H9 (cell line): ENCODE measurements around the gene CPLANE1. TPM values are rescaled to one million over a fixed set of nuclear protein-coding genes. Genes with fewer than 3 reads are reported as not detected.

ENCODE experiments used
- DNase-seq: peaks from one replicate; pipeline ENCODE4 v3.0.0-alpha.2; 2017
- H2AFZ ChIP-seq: one replicate; pipeline ENCODE4 v1.6.1; 2013; ENCODE audit warnings: mild to moderate bottlenecking, low read length, control low read depth, moderate library complexity
- H2AK5ac ChIP-seq: 2 replicates; pipeline ENCODE4 v1.6.1; 2013; ENCODE audit warnings: low read length, control low read depth, mixed read lengths; ENCODE audit not compliant: insufficient read length
- H2BK120ac ChIP-seq: one replicate; pipeline ENCODE4 v1.6.1; 2013; ENCODE audit warnings: low read depth, mild to moderate bottlenecking, low read length, control low read depth, inconsistent platforms; ENCODE audit not compliant: poor library complexity, severe bottlenecking
- H2BK12ac ChIP-seq: 2 replicates; pipeline ENCODE4 v1.6.1; 2013; ENCODE audit warnings: low read length, control low read depth, mixed read lengths, low read depth; ENCODE audit not compliant: insufficient read length
- H2BK15ac ChIP-seq: 2 replicates; pipeline ENCODE4 v1.6.1; 2013; ENCODE audit warnings: low read depth, low read length, control low read depth
- H2BK20ac ChIP-seq: one replicate; pipeline ENCODE4 v1.6.1; 2013; ENCODE audit warnings: low read depth, mild to moderate bottlenecking, low read length, control low read depth, inconsistent platforms; ENCODE audit not compliant: poor library complexity, severe bottlenecking
- H2BK5ac ChIP-seq: 2 replicates; pipeline ENCODE4 v1.6.1; 2013; ENCODE audit warnings: low read length, control low read depth, mixed read lengths; ENCODE audit not compliant: insufficient read length
- H3K14ac ChIP-seq: 2 replicates; pipeline ENCODE4 v1.6.1; 2013; ENCODE audit warnings: low read length, control low read depth; ENCODE audit not compliant: insufficient read depth
- H3K18ac ChIP-seq: 2 replicates; pipeline ENCODE4 v1.6.1; 2013; ENCODE audit warnings: low read depth, mild to moderate bottlenecking, mixed read lengths, low read length, control low read depth; ENCODE audit not compliant: insufficient read length
- H3K23ac ChIP-seq: 2 replicates; pipeline ENCODE4 v1.6.1; 2013; ENCODE audit warnings: low read length, control low read depth, mixed read lengths, low read depth; ENCODE audit not compliant: insufficient read length
- H3K23me2 ChIP-seq: 2 replicates; pipeline ENCODE4 v1.6.1; 2013; ENCODE audit warnings: low read depth, mild to moderate bottlenecking, mixed read lengths, low read length, control low read depth; ENCODE audit not compliant: insufficient read length, poor library complexity, severe bottlenecking
- H3K27ac ChIP-seq: 2 replicates; pipeline ENCODE4 v1.5.1; 2013; ENCODE audit warnings: low read length, control low read depth, mixed read lengths, low read depth; ENCODE audit not compliant: insufficient read length
- H3K27me3 ChIP-seq: 2 replicates; pipeline ENCODE4 v1.6.1; 2013; ENCODE audit warnings: low read length, control low read depth, inconsistent platforms; ENCODE audit not compliant: insufficient read depth
- H3K4ac ChIP-seq: 2 replicates; pipeline ENCODE4 v1.6.1; 2013; ENCODE audit warnings: low read depth, mild to moderate bottlenecking, control low read depth, inconsistent platforms, low read length, moderate library complexity
- H3K4me1 ChIP-seq: 2 replicates; pipeline ENCODE4 v1.6.1; 2013; ENCODE audit warnings: low read length, control low read depth, inconsistent platforms; ENCODE audit not compliant: insufficient read depth
- H3K4me2 ChIP-seq: 2 replicates; pipeline ENCODE4 v1.6.1; 2013; ENCODE audit warnings: low read length, control low read depth, mixed read lengths; ENCODE audit not compliant: insufficient read length, insufficient read depth
- H3K56ac ChIP-seq: 2 replicates; pipeline ENCODE4 v1.6.1; 2013; ENCODE audit warnings: low read depth, mild to moderate bottlenecking, mixed read lengths, low read length, control low read depth; ENCODE audit not compliant: insufficient read length
- H3K79me1 ChIP-seq: 2 replicates; pipeline ENCODE4 v1.6.1; 2013; ENCODE audit warnings: low read depth, mild to moderate bottlenecking, moderate library complexity, low read length, control low read depth, inconsistent platforms; ENCODE audit not compliant: insufficient read depth, poor library complexity, severe bottlenecking
- H3K79me2 ChIP-seq: 2 replicates; pipeline ENCODE4 v1.6.1; 2013; ENCODE audit warnings: low read length, control low read depth, inconsistent platforms; ENCODE audit not compliant: insufficient read depth
- H3K9ac ChIP-seq: 2 replicates; pipeline ENCODE4 v1.6.1; 2013; ENCODE audit warnings: low read length, control low read depth, mixed read lengths; ENCODE audit not compliant: insufficient read length; ENCODE audit errors: extremely low read depth
- H3K9me3 ChIP-seq: one replicate; pipeline ENCODE4 v1.6.1; 2013; ENCODE audit warnings: low read depth, low read length, inconsistent platforms; ENCODE audit not compliant: control insufficient read depth
- H3T11ph ChIP-seq: one replicate; pipeline ENCODE4 v1.6.1; 2013; ENCODE audit warnings: mild to moderate bottlenecking, low read length, control low read depth, inconsistent platforms
- H4K20me1 ChIP-seq: one replicate; pipeline ENCODE4 v1.6.1; 2013; ENCODE audit not compliant: control insufficient read depth, insufficient read length, insufficient read depth
- H4K5ac ChIP-seq: 2 replicates; pipeline ENCODE4 v1.6.1; 2013; ENCODE audit warnings: low read depth, mild to moderate bottlenecking, mixed read lengths, low read length, control low read depth; ENCODE audit not compliant: insufficient read length
- H4K8ac ChIP-seq: replicated peaks from 2 replicates; pipeline ENCODE4 v1.6.1; 2013; ENCODE audit warnings: low read length, control low read depth, mixed read lengths, low read depth; ENCODE audit not compliant: insufficient read length
- H4K91ac ChIP-seq: 2 replicates; pipeline ENCODE4 v1.6.1; 2013; ENCODE audit warnings: low read depth, mild to moderate bottlenecking, moderate library complexity, mixed read lengths, low read length, control low read depth; ENCODE audit not compliant: insufficient read length
- H3K27ac Mint-ChIP-seq, 3 experiments: 2 replicates in 2 of 3; 3 replicates in 1 of 3; pipeline ENCODE4 v1.8.0; 2020 to 2021; ENCODE audit warnings: mixed read lengths in 3 of 3, mild to moderate bottlenecking in 1 of 3, moderate library complexity in 1 of 3
- H3K27me3 Mint-ChIP-seq: 2 replicates; pipeline ENCODE4 v1.8.0; 2021; ENCODE audit warnings: low read depth, mild to moderate bottlenecking, moderate library complexity, mixed read lengths
- H3K36me3 Mint-ChIP-seq, 3 experiments: 2 replicates in 2 of 3; 3 replicates in 1 of 3; pipeline ENCODE4 v1.8.0; 2020 to 2021; ENCODE audit warnings: low read depth in 3 of 3, mixed read lengths in 3 of 3; ENCODE audit not compliant: insufficient read depth in 1 of 3
- H3K4me1 Mint-ChIP-seq, 2 experiments: 2 replicates each; pipeline ENCODE4 v1.8.0; 2020; ENCODE audit warnings: mixed read lengths in 2 of 2
- H3K4me3 Mint-ChIP-seq, 2 experiments: 2 replicates in 1 of 2; 3 replicates in 1 of 2; pipeline ENCODE4 v1.8.0; 2020 to 2021; ENCODE audit warnings: mild to moderate bottlenecking in 2 of 2, mixed read lengths in 2 of 2, moderate library complexity in 1 of 2
- H3K9me3 Mint-ChIP-seq, 2 experiments: 2 replicates in 1 of 2; 3 replicates in 1 of 2; pipeline ENCODE4 v1.8.0; 2020; ENCODE audit warnings: mild to moderate bottlenecking in 2 of 2, mixed read lengths in 2 of 2, moderate library complexity in 1 of 2
- WGBS: extraction: QIAGEN DNeasy Blood & Tissue Kit; methylation state at CpG from one replicate; pipeline ENCODE4 v1.1.7; 2013; ENCODE audit warnings: missing lambda C conversion rate, low lambda C conversion rate, mixed read lengths; ENCODE audit not compliant: insufficient read length; ENCODE audit errors: extremely low coverage; 5-methylcytosine and 5-hydroxymethylcytosine counted together
- total RNA-seq: library from RNA; stranded (reverse); gene quantifications from 2 replicates; pipeline ENCODE4 v1.2.1, GENCODE V29; 2021
- TF ChIP-seq, protein P1 (sequence below): fragments of 200-600 bp; sonication (generic); conservative IDR thresholded peaks from 3 replicates; pipeline ENCODE4 v1.8.0; 2021; ENCODE audit warnings: antibody characterized with exemption, mild to moderate bottlenecking

CPLANE1 gene
- total RNA-seq, 1 experiment from 2014 or later: 11.6 TPM

DNA sequence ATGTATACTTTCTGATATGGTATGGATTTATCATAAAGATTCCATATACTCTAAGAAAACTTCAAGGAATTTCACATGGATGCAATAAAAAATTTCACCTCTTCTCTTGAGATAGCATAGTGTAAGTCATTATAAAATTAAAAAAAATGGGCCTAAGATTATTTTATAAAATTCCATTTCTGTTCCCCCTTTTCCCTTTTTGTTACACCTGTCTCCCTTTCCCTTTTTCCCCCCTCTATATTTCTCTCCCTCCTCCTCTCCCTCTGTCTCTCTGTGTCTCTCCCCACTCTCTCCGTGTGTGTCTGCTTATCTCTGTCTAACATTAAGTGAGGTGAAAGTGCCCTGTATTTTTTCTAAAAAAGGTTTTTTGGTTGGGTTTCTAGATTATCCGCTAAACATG, 192.4 kb downstream of the CPLANE1 start:
- H3K9ac ChIP-seq: no peak overlapping the region
- no peak overlapping the region for H2AK5ac ChIP-seq
- no peak overlapping the region for H2BK15ac ChIP-seq
- no peak overlapping the region for H3K4me2 ChIP-seq
- TF ChIP-seq, protein P1, sequence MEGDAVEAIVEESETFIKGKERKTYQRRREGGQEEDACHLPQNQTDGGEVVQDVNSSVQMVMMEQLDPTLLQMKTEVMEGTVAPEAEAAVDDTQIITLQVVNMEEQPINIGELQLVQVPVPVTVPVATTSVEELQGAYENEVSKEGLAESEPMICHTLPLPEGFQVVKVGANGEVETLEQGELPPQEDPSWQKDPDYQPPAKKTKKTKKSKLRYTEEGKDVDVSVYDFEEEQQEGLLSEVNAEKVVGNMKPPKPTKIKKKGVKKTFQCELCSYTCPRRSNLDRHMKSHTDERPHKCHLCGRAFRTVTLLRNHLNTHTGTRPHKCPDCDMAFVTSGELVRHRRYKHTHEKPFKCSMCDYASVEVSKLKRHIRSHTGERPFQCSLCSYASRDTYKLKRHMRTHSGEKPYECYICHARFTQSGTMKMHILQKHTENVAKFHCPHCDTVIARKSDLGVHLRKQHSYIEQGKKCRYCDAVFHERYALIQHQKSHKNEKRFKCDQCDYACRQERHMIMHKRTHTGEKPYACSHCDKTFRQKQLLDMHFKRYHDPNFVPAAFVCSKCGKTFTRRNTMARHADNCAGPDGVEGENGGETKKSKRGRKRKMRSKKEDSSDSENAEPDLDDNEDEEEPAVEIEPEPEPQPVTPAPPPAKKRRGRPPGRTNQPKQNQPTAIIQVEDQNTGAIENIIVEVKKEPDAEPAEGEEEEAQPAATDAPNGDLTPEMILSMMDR: no peak
- no peak overlapping the region for H3K18ac ChIP-seq
- no peak overlapping the region for H4K8ac ChIP-seq
- H3K27me3 Mint-ChIP-seq: no peaks in the 10 kb centered on the region
- no peaks in the 10 kb centered on the region for H3K79me2 ChIP-seq
- H3K27me3 ChIP-seq: no peaks in the 10 kb centered on the region
- no peak overlapping the region for H3K27ac Mint-ChIP-seq
- H4K91ac ChIP-seq: no peak overlapping the region
- no peak overlapping the region for H3K14ac ChIP-seq
- no peak overlapping the region for H3K27ac ChIP-seq
- H2BK5ac ChIP-seq: no peak overlapping the region
- no peak for DNase-seq
- H3K79me1 ChIP-seq: no peaks in the 10 kb centered on the region
- H4K5ac ChIP-seq: no peak overlapping the region
- H3K23ac ChIP-seq: no peak overlapping the region
- no peak overlapping the region for H2AFZ ChIP-seq
- H3K4me3 Mint-ChIP-seq: no peak overlapping the region
- H3K56ac ChIP-seq: no peak overlapping the region
- no peaks in the 10 kb centered on the region for H4K20me1 ChIP-seq
- H2BK120ac ChIP-seq: no peak overlapping the region
- peaks cover 5 to 52% (median 51%) of the 10 kb centered on the region in 3 experiments; a peak in 6 of 7 replicates for H3K36me3 Mint-ChIP-seq
- no peak overlapping the region for H2BK12ac ChIP-seq
- no peak overlapping the region for H3K4ac ChIP-seq
- no peak overlapping the region for H2BK20ac ChIP-seq
- no peaks in the 10 kb centered on the region for H3K9me3 ChIP-seq
- no peaks in the 10 kb centered on the region for H3K23me2 ChIP-seq
- H3K4me1 ChIP-seq: no peaks in the 10 kb centered on the region
- WGBS: no CpG with 5 or more reads among the region's 2 CpGs
- H3K9me3 Mint-ChIP-seq: no peaks in the 10 kb centered on the region
- H3K4me1 Mint-ChIP-seq: peaks cover 6 to 7% of the 10 kb centered on the region in 2 experiments; a peak in 3 of 4 replicates
- no peak overlapping the region for H3T11ph ChIP-seq

Other genes starting within 250 kb of the CPLANE1 start
- gene NUP155, start 121.7 kb upstream of the CPLANE1 start, total RNA-seq: 80.6 and 82.4 TPM in 2 replicates
- 37.2 and 38.1 TPM in 2 replicates for gene WDR70, start 129.9 kb upstream of the CPLANE1 start, total RNA-seq